Fibroblast of skin of left quadriceps (primary cell): Measurements from ENCODE around the gene ESR2.
"Not testable (repeated sequence)": the region's sequence is repeated elsewhere in the genome, so short reads cannot be mapped to it uniquely, and the experiment has no call there.

ENCODE experiments used
- DNase-seq, 2 experiments: peaks; one replicate each; pipeline ENCODE4 v3.0.0-alpha.2; 2013; ENCODE audit warnings: low read depth in 2 of 2

Gene ESR2

GRCh38 chr14:64293976-64294671 lies at the start of gene ESR2:
Gene ESR2 (minus strand): TSS chr14:64294371. CDS start chr14:64282985, 11,386 bp downstream.
- no peak for DNase-seq

DNA sequence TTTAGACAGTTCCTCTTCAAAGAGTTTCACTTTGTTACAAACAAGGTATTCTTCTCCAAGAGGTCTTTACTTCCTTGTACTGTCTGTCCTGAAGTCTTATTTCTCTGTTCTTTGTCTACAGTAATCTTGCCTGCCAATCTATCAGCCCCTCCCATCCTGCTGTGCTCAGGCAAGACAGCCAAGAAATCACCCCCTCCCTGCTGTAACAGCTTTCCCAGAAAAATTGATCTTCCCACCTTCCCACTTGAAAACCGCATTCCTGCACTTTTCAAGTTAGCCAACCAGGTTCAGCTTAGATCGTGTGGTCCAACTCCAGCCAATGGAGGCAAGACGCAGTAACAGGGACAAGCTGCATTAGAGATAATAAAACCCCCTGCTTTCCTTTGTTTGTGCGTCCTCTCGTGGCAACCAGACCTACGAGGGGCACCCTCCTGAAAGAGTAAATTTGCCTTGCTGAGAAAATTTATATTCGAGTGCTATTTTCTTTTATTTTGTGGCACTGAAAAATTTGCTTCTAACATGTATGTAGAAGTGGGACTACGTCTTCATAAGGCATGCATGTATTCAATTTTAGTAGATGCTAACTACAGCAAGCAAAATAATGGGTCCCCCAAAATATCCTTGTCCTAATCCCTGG lies 46.5 kb upstream of the ESR2 start:
- no peak for DNase-seq

GRCh38 chr14:64338616-64339316 lies 44.6 kb upstream of the ESR2 start:
- DNase-seq: peak; percentile 96

DNA sequence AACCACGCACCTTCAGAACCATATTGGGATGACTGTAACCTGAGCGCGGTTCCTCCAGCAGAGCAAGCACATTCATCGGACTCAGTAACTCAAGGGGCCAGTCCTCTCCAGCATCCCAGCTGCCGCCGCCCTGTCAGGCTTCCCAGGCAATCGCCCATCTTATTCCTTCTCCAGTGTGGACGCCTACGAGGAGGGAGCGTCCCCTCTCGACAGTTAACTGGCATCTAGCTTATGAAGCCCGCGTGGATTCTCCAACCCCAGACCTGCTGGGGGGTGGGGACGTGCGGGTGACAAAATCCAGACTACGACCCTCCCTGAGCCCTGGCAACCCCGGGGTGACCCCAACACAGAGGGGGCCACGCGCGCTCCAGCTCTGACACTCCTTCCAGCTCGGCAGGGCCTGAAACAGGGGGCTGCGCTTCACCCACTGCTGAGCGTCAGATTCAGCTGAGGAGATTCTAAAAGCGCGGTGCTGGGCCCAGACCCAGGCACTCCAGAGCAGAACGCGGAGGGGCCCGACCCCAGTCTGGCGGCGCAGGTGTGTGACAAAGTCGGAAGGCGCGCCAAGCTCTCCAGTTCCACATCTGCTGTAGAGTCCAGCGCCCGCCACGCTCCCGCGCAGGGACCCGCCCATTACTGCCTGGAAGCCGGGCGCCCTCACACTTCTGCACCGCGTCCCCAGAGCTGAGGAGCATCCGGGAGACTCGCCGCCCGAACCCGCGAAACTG lies 43.9 kb upstream of the ESR2 start:
- peak in 1 of 2 experiments; percentile 29 for DNase-seq

DNA sequence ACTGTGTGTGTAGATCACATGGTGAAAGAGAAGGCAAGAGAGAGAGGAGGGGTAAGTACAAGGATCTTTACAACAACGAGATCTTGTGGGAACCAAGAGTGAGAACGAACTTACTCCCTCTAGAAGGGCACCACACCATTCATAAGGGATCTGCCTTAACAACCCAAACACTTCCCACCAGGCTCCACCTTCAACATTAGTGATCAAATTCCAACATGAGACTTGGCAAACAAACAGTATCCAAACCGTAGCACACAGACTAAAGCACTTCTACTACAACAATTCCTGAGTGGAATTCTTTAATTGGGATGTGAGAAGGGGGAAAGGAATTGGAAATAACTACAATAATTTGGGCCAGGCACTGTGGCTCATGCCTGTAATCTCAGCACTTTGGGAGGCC lies 35.0 kb upstream of the ESR2 start:
- DNase-seq: no peak

DNA sequence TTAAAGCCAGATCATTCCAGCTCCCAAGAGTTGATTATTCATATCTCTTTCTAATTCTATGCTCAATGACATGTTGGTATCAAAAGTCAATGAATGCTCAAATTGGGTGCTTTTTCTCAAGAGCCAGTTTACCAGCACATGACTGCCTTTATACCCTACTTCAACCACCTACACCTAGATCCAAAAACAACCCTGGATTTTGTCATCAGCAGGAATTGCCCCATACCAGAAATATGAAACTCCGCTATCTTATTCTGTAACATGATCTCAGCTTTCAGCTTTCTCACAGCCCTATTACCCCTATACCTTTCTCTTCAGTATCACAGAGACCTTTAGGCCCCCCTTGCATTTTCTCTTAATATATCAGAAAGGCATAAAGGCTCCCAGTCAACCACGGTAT lies 32.3 kb upstream of the ESR2 start:
- no peak for DNase-seq

GRCh38 chr14:64324895-64325294 lies 30.7 kb upstream of the ESR2 start:
- peak; percentile 56 to 71 for DNase-seq

DNA sequence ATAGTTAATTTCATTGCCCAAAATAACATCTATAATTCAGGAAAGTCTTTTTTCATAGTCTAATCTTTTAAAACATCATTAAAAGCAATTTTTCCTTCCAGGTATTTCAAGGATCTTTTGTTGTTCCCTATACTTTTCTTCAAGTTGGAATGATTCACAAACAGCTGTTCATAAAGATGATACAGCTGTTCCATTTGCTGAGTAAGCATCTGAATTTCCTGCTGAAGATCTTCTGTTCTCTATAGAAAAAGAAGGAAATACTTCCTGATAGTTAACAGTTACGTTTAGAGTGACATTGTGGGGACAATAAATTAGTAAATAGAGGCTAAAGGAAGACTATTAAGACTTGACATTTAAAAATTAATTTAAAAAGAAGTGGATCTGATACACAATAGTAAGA lies 30.3 kb upstream of the ESR2 start:
- no peak for DNase-seq

GRCh38 chr14:64320362-64320761 lies 26.2 kb upstream of the ESR2 start:
- not testable (repeated sequence) for DNase-seq

GRCh38 chr14:64318695-64319094 lies 24.5 kb upstream of the ESR2 start:
- not testable (repeated sequence) for DNase-seq

DNA sequence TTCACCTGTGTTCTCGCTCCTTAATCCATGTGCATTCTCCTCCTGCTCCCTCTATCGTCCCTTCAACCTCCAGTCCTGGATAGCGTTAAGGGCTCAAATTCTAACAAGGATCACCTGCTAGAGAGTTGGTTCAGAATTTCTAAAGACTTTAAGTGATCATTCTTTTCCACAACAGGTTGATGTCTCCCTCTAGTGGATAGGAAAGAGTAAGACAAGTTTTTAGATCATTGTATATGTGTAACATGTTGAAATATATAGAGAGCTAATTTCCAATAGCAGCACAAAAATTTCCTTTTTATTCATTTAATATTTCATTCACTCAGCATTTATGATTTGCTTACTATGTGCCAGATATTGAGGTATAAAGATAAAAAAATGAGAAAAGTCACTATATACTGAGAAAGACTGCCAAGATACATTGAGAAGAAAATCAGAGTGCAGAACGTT lies 9.3 kb upstream of the ESR2 start:
- DNase-seq: peak; percentile 40 to 42

GRCh38 chr14:64298773-64299172 lies 4.6 kb upstream of the ESR2 start:
- no peak for DNase-seq

GRCh38 chr14:64296561-64296960 lies 2.4 kb upstream of the ESR2 start:
- no peak for DNase-seq

DNA sequence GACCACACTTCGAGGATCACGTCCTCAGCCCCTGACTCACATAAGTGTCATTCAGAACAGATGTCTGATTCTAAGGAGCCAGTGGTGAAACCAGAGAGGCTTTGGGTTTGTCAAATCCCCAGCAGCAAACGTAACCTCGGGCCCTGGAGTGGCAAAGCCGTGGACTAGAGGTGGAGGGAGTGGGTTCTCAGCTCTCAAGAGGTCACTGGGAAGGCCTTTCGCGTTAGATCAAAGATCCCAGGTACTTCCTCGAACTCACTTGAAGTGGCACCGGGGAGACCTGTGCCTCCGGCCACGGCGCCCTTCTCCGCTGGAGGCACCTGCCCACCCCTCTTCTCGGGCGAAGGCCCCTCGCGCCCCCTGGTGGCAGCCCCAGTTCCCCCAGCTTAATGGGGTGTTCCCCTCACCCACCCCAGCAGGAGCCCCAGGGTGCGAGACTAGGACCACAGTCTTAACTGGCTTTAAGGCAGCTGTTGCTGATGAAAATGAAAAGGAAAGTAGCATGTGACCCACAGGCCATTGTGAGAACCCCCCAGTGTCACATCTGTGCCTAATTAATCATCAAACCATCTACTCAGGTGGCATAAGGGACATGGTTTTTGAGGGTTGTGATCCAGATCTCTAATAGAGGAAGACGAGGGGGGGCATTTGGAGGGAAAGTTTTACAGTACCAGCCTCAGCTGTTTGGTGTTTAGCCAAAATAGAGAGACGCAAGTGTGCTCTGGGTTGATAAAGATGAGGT lies 672 bp upstream of the ESR2 start:
- no peak for DNase-seq

DNA sequence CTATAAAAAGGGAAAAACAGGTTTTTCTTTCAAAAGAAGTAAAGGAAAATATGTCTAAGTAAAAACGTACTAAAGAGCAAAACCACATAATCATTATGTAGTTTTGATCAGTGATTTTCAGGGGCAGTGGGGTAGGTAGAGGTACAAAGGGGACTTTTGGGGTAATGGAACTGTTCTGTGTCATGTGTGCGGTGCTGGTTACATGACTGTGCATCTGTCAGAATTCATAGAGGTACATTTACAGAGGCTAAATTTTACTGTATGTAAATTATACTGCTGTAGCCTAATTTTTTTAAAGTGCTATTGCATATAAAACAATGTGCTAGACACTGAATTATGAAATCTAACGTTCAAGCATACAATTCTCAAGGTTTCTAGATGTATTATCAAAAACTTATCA lies 2.0 kb downstream of the ESR2 start:
- no peak for DNase-seq

- no peak for DNase-seq
These were observed 4.6 kb downstream of the ESR2 start for GRCh38 chr14:64289571-64289970.

DNA sequence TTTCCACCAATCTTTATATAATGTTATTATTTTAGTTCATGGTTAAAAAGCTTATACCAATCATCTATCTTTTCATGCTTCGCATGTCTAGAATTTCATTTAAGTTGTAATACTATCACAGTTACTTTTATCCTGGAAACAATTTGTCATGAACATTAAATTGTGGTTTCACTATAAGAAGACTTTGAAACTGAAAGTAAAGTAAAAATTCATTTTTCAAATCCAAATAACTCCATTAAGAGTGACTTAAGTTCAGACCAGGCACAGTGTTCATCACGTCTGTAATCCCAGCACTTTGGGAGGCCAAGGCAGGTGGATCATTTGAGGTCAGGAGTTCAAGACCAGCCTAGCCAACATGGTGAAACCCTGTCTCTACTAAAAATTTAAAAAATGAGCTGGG lies 12.4 kb downstream of the ESR2 start:
- DNase-seq: no peak

DNA sequence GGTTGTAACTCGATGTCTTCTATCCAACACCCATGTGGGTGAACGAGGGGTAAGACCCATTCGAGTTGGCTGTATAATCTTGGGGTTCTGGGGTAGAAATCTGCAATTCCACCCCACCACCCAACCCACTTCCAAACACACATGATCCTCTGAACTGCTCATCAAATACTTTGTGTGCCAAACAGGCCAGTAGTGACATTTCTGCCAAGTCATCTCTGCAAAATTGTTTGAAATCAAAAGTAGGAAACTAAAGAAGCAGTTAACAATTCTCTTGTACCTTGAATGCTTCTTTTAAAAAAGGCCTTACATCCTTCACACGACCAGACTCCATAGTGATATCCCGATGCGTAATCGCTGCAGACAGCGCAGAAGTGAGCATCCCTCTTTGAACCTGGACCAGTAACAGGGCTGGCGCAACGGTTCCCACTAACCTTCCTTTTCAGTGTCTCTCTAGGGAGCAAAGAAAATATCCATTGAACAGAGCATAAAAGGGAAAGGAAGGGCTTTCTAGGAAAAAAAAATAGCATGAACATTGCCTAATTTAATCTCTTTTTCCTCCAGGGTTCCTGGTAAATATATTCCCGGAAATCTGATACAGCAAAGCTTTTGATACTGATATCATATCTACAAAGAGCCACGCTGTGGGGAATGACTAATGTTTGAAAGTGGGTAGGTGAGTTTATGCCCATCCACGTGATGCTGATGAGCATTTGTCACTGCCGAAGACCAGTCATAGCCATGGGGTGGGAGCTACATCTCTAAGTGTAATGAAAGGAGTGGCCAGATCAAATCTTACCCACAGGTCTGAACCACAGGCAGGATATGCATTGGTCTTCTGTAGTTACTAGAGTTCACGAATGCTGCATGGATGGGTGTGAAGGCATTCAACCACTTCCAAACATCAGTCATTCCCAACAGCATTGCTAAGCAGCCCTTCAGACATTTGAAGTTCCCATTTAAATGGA lies 14.2 kb downstream of the ESR2 start:
- DNase-seq: no peak

DNA sequence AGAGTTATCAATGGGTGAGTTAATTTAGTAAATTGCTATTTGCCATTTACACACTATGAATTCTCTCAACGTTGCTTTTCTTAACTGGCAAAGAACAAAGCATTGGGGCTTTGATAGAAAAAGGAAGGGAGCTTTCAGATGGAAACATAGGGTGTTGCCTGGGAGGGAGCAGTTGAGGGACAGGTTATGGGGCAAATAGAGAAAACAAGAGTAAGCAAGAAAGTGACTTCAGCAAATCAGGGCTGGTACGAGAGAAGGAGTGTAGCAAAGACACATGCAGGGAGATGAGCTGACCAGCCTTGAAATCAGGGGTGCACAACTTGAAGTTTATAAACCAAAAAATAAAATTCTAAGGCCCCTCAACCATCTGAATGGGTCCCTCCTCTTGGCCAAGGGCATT lies 15.7 kb downstream of the ESR2 start:
- no peak for DNase-seq

- DNase-seq: no peak
These were observed 22.2 kb downstream of the ESR2 start for GRCh38 chr14:64272019-64272418.
